AG04450 (cell line): Measurements from ENCODE around the gene UBE2Q1. TPM values are rescaled to one million over a fixed set of nuclear protein-coding genes. Genes with fewer than 3 reads are reported as not detected.

ENCODE experiments used
- CTCF ChIA-PET: fragments of 300-600, 350-600 bp; formaldehyde crosslinking; extraction: SDS; loops from one replicate; lab custom pipeline; 2022; ENCODE audit warnings: antibody characterized with exemption, inconsistent platforms; lab: Charles Lee
- POLR2A ChIA-PET: fragments of 350-600 bp; formaldehyde crosslinking; extraction: SDS; loops from one replicate; lab custom pipeline; 2021; ENCODE audit warnings: antibody characterized with exemption, inconsistent platforms; lab: Yijun Ruan, JAX
- DNase-seq: peaks from one replicate; pipeline ENCODE4 v3.0.0-alpha.2; 2011; ENCODE audit warnings: low read depth, low spot score
- H3K27ac ChIP-seq: one replicate; pipeline ENCODE4 v1.5.1; 2012; ENCODE audit warnings: low read depth, low read length, control low read depth
- H3K27me3 ChIP-seq: one replicate; pipeline ENCODE4 v1.6.0; 2012; ENCODE audit warnings: low read length; ENCODE audit not compliant: control insufficient read depth, insufficient read depth
- H3K4me3 ChIP-seq: 2 replicates; pipeline ENCODE4 v1.5.1; 2011; ENCODE audit warnings: mild to moderate bottlenecking, low read depth, low read length, control low read depth
- H3K9me3 ChIP-seq: 2 replicates; pipeline ENCODE4 v1.5.1; 2012; ENCODE audit warnings: low read length; ENCODE audit not compliant: control insufficient read depth, insufficient read depth
- polyA plus RNA-seq: library from polyadenylated mRNA; depleted of rRNA; stranded (reverse); fragments of >200 nt; gene quantifications from 2 replicates; pipeline ENCODE4 v1.2.3, GENCODE V29; 2011
- TF ChIP-seq, protein P1 (sequence below): IDR thresholded peaks from 2 replicates; pipeline ENCODE4 v1.5.1; 2011; ENCODE audit warnings: low read depth, low read length, control low read depth, inconsistent platforms

The UBE2Q1 gene
- polyA plus RNA-seq, 1 experiment: 17.6 TPM

DNA sequence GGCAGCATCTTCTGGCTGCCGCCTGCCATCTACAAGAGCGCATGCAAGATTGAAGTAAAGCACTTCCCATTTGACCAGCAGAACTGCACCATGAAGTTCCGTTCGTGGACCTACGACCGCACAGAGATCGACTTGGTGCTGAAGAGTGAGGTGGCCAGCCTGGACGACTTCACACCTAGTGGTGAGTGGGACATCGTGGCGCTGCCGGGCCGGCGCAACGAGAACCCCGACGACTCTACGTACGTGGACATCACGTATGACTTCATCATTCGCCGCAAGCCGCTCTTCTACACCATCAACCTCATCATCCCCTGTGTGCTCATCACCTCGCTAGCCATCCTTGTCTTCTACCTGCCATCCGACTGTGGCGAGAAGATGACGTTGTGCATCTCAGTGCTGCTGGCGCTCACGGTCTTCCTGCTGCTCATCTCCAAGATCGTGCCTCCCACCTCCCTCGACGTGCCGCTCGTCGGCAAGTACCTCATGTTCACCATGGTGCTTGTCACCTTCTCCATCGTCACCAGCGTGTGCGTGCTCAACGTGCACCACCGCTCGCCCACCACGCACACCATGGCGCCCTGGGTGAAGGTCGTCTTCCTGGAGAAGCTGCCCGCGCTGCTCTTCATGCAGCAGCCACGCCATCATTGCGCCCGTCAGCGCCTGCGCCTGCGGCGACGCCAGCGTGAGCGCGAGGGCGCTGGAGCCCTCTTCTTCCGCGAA is 12.9 kb upstream of the UBE2Q1 start:
- TF ChIP-seq, protein P1, sequence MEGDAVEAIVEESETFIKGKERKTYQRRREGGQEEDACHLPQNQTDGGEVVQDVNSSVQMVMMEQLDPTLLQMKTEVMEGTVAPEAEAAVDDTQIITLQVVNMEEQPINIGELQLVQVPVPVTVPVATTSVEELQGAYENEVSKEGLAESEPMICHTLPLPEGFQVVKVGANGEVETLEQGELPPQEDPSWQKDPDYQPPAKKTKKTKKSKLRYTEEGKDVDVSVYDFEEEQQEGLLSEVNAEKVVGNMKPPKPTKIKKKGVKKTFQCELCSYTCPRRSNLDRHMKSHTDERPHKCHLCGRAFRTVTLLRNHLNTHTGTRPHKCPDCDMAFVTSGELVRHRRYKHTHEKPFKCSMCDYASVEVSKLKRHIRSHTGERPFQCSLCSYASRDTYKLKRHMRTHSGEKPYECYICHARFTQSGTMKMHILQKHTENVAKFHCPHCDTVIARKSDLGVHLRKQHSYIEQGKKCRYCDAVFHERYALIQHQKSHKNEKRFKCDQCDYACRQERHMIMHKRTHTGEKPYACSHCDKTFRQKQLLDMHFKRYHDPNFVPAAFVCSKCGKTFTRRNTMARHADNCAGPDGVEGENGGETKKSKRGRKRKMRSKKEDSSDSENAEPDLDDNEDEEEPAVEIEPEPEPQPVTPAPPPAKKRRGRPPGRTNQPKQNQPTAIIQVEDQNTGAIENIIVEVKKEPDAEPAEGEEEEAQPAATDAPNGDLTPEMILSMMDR: no peak
- ChIA-PET POLR2A (no interaction called here), CTCF (no interaction called here)
- DNase-seq: no peak
- Histone ChIP-seq H3K9me3 (no peaks in the 10 kb centered on the region; the same call in 1 of the 2 replicates), H3K27ac (no peak overlapping the region), H3K27me3 (peaks cover 31% of the 10 kb centered on the region), H3K4me3 (no peak overlapping the region)

DNA sequence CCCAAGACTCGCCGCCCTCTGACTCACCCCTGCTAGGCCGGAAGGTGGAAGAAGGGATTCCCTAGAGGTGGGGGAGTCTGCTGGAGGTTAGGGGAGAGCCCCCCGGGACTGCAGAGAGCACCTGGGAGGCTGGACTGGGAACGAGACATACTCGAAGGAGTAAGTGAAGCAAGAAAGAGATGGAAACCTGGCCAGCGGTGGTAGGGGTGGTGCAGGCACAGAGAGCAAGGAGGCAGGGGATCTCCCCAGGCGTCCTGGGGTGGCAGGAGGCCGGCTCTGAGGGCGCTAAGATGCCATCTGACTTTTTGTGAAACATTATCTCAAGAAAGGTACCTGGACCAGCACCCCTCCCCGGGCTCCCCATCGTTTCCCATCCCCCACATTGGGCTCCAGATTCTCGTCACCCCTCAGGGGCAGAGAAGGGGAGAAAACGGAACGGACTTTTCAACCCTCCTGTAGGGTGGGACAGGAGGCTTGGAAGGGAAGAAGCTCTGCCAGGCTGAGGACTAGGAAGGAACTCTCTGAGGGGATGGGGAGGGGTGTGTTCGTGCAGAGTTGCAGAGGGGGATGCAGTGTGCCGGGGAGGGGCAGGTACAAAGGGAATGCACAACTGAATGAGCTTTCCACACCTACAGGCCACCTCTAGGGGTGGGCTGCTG is 9.8 kb upstream of the UBE2Q1 start:
- DNase-seq: no peak
- peak overlapping the region; percentile 29; the same call in 1 of the 2 replicates for H3K4me3 ChIP-seq
- H3K27ac ChIP-seq: no peak overlapping the region
- peaks cover 37% of the 10 kb centered on the region for H3K27me3 ChIP-seq
- H3K9me3 ChIP-seq: no peaks in the 10 kb centered on the region; the same call in 1 of the 2 replicates
- POLR2A ChIA-PET: interaction anchor here (1.1 kb wide), 1 partner anchor 8 kb away, joined by 3 read pairs; no protein-coding TSS in a partner anchor
- TF ChIP-seq, protein P1: no peak
- CTCF ChIA-PET: interaction anchor here (0.6 to 1.7 kb wide), 2 partner anchors 9 to 21 kb away, joined by 5 to 9 read pairs; no protein-coding TSS in a partner anchor

DNA sequence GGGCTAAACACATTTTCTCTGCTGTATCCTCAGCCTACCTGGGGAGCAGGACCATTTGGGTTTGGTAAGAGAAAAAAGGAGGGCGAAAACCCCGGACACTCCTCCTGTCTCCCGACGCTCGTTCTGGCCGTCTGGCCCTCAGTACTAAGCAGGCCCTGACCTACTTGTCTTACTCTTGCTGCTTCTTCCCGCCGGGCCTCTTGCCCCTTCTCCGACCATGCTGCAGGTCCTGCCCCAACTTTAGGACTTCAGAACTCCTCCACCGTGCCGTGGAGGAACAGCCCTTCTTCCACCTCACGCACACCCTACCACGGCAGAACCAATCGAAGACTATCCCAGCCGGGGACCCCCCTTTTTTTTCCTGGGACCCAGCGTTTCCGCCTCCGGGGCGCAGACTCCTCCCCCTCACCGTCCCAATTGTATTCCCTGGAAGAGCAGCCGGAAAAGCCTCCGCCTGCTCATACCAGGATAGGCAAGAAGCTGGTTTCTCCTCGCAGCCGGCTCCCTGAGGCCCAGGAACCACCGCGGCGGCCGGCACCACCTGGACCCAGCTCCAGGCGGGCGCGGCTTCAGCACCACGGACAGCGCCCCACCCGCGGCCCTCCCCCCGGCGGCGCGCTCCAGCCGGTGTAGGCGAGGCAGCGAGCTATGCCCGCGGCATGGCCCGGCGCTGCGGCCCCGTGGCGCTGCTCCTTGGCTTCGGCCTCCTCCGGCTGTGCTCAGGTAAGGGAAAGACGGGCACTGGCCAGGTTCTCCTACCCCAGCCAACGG is 9.1 kb upstream of the UBE2Q1 start, which contains the start of gene CHRNB2:
Gene CHRNB2, plus strand, starts transcription at position 393 of the 771 bp plus-strand sequence. Its CDS starts 267 bp downstream, at position 660.
- Histone ChIP-seq H3K9me3 (no peaks in the 10 kb centered on the region; the same call in 1 of the 2 replicates), H3K27ac (peak within 1 kb of the TSS; percentile 21), H3K4me3 (peak within 1 kb of the TSS; percentile 29; the same call in 1 of the 2 replicates), H3K27me3 (peaks cover 37% of the 10 kb centered on the region)
- DNase-seq: no peak
- CTCF ChIA-PET: interaction anchor here (0.6 to 1.7 kb wide), 2 partner anchors 8 to 22 kb away, joined by 5 to 9 read pairs; no protein-coding TSS in a partner anchor
- TF ChIP-seq, protein P1: no peak
- POLR2A ChIA-PET: interaction anchor here (1.1 kb wide), 1 partner anchor 8 kb away, joined by 3 read pairs; no protein-coding TSS in a partner anchor

DNA sequence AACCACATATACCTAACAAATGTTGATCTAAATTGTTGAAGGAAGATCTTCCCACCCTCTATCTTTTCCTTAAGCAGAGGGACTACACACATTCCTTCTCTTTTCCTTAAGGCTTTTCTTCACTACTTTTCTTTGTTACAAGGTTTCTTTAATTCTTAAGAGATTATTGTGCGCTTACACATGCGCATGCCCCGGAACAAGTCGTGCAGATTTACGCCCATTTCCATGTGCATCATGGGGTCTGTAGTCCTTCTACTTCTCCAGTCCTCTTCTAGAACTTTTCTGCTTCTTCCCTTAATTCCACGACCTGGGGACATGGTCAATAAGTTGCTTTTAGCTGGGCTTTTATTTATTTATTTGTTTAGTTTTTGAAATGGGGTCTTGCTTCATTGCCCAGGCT is 7.4 kb upstream of the UBE2Q1 start:
- ChIA-PET CTCF (no interaction called here), POLR2A (no interaction called here)
- no peak overlapping the region for H3K4me3 ChIP-seq
- DNase-seq: no peak
- H3K9me3 ChIP-seq: no peaks in the 10 kb centered on the region
- H3K27ac ChIP-seq: no peak overlapping the region
- peaks cover 34% of the 10 kb centered on the region for H3K27me3 ChIP-seq
- TF ChIP-seq, protein P1: no peak
